Astrocyte of the hippocampus (primary cell): ENCODE results near the gene ZNF784.

Experiments
- DNase-seq: peaks from one replicate; pipeline ENCODE4 v3.0.0; 2011; ENCODE audit warnings: low read depth, low spot score

ZNF784 gene

GRCh38 chr19:55602104-55603001 lies 22.0 kb downstream of the ZNF784 start:
- DNase-seq, result no peak

- no peak for DNase-seq
Observed at GRCh38 chr19:55601084-55601483, 23.3 kb downstream of the ZNF784 start.

GRCh38 chr19:55600662-55601028 lies 23.7 kb downstream of the ZNF784 start:
- no peak for DNase-seq

- DNase-seq, result peak; percentile 95
Observed at GRCh38 chr19:55599842-55600661, 24.3 kb downstream of the ZNF784 start, which contains the start of gene ZNF524. ZNF524 (plus strand) TSS chr19:55600288; CDS start chr19:55602113, 1,825 bp downstream.

GRCh38 chr19:55599468-55599841 lies 24.9 kb downstream of the ZNF784 start, which contains the start of gene FIZ1:
FIZ1 (minus strand) TSS chr19:55599517; CDS start chr19:55597865, 1,652 bp downstream.
- peak; percentile 99 for DNase-seq

GRCh38 chr19:55598719-55599467 lies 25.5 kb downstream of the ZNF784 start:
- DNase-seq, result peak; percentile 98

GRCh38 chr19:55598034-55598433 lies 26.3 kb downstream of the ZNF784 start:
- no peak for DNase-seq

GRCh38 chr19:55597501-55597921 lies 26.9 kb downstream of the ZNF784 start:
- no peak for DNase-seq

GRCh38 chr19:55596304-55596703 lies 28.1 kb downstream of the ZNF784 start:
- DNase-seq, result no peak

GRCh38 chr19:55594996-55595545 lies 29.3 kb downstream of the ZNF784 start:
- no peak for DNase-seq

- no peak for DNase-seq
Observed at GRCh38 chr19:55593096-55593772, 31.1 kb downstream of the ZNF784 start.

GRCh38 chr19:55592391-55593090 lies 31.8 kb downstream of the ZNF784 start:
- DNase-seq, result no peak

- DNase-seq, result no peak
Observed at GRCh38 chr19:55591555-55591954, 32.8 kb downstream of the ZNF784 start.

GRCh38 chr19:55590617-55591016 lies 33.7 kb downstream of the ZNF784 start:
- no peak for DNase-seq

- DNase-seq, result no peak
Observed at GRCh38 chr19:55590109-55590508, 34.3 kb downstream of the ZNF784 start.

GRCh38 chr19:55588738-55589137 lies 35.6 kb downstream of the ZNF784 start:
- DNase-seq, result no peak

- peak; percentile 97 for DNase-seq
Observed at GRCh38 chr19:55586976-55587668, 37.2 kb downstream of the ZNF784 start.

- DNase-seq, result peak; percentile 96
Observed at GRCh38 chr19:55585658-55586339, 38.6 kb downstream of the ZNF784 start.

- DNase-seq, result no peak
Observed at GRCh38 chr19:55584871-55585270, 39.5 kb downstream of the ZNF784 start.
